Spleen (tissue), 11 donors: Measurements from ENCODE around the gene SLC12A3. TPM values are rescaled to one million over a fixed set of nuclear protein-coding genes. Genes with fewer than 3 reads are reported as not detected.

ENCODE experiments used
- DNase-seq: peaks from one replicate; pipeline ENCODE4 v3.0.0-alpha.2; 2020
- H3K27ac ChIP-seq, 8 donors: fragments of 200-600 bp; sonication (generic) in 7 of 8; 1 replicate in 4 of 8; 2 replicates in 4 of 8; pipeline versions ENCODE4 v1.5.0 to v1.8.0; 2016 to 2021; ENCODE audit warnings: inconsistent platforms in 4 of 8, mild to moderate bottlenecking in 4 of 8, moderate library complexity in 1 of 8
- H3K27me3 ChIP-seq, 7 donors: fragments of 200-600 bp; sonication (generic) in 6 of 7; replicated peaks in 1 of 7; 1 replicate in 4 of 7; 2 replicates in 3 of 7; pipeline versions ENCODE4 v1.5.0 to v1.8.0; 2016 to 2021; ENCODE audit warnings: inconsistent platforms in 3 of 7, mild to moderate bottlenecking in 1 of 7
- H3K36me3 ChIP-seq, 6 donors: fragments of 200-600 bp; sonication (generic) in 5 of 6; 1 replicate in 4 of 6; 2 replicates in 2 of 6; pipeline versions ENCODE4 v1.5.0 to v1.8.0; 2016 to 2021; ENCODE audit warnings: inconsistent platforms in 2 of 6
- H3K4me1 ChIP-seq, 6 donors: fragments of 200-600 bp; sonication (generic) in 5 of 6; 1 replicate in 3 of 6; 2 replicates in 3 of 6; pipeline versions ENCODE4 v1.5.0 to v1.8.0; 2016 to 2021; ENCODE audit warnings: inconsistent platforms in 3 of 6
- H3K4me3 ChIP-seq, 8 donors: fragments of 200-600 bp; sonication (generic) in 7 of 8; 1 replicate in 4 of 8; 2 replicates in 4 of 8; pipeline versions ENCODE4 v1.5.0 to v1.8.0; 2016 to 2021; ENCODE audit warnings: inconsistent platforms in 4 of 8, mild to moderate bottlenecking in 4 of 8, moderate library complexity in 2 of 8
- H3K9me3 ChIP-seq, 8 donors: fragments of 200-600 bp; sonication (generic) in 7 of 8; 1 replicate in 4 of 8; 2 replicates in 4 of 8; pipeline versions ENCODE4 v1.5.0 to v1.8.0; 2016 to 2021; ENCODE audit warnings: inconsistent platforms in 4 of 8
- POLR2A ChIP-seq, 3 donors: fragments of 450-650 bp; IDR thresholded peaks; one replicate each; pipeline ENCODE4 v1.5.1; 2017; ENCODE audit warnings: antibody characterized with exemption in 3 of 3, mild to moderate bottlenecking in 1 of 3
- POLR2AphosphoS5 ChIP-seq, 3 donors: sonication (generic); formaldehyde crosslinking; IDR thresholded peaks; one replicate each; pipeline ENCODE4 v1.5.1; 2017; ENCODE audit warnings: antibody characterized with exemption in 3 of 3
- WGBS, 5 donors: extraction: QIAGEN DNeasy Blood & Tissue Kit in 3 of 5; methylation state at CpG; one replicate each; pipeline versions ENCODE4 v1.1.5 to v1.1.7; 2013 to 2018; 5-methylcytosine and 5-hydroxymethylcytosine counted together
- intact Hi-C: fragments of 100-400 bp; cut with DNase I; formaldehyde crosslinking; loops from one replicate; pipeline ENCODE4 v1.15.0; 2023; ENCODE audit warnings: low total_unique reads
- polyA plus RNA-seq, 3 donors: library from polyadenylated mRNA; stranded (reverse); fragments of 200-250 nt; gene quantifications; one replicate each; pipeline ENCODE4 v1.2.1, GENCODE V29; 2013
- total RNA-seq, 7 donors: library from RNA; depleted of rRNA in 3 of 7; stranded (reverse); fragments of >200 nt in 3 of 7; fragmentation: NEBNext Ultra II Directional in 4 of 7; extraction: Animal tissue kit (Norgen Biotek cat#: 25700) in 4 of 7; gene quantifications; one replicate each; pipeline versions ENCODE4 v1.1.0 to v1.2.1, GENCODE V29; 2016 to 2021
- TF ChIP-seq, protein P1 (sequence below), 11 experiments: fragments of 200-600 bp in 7 of 11; fragments of 450-650 bp in 4 of 11; sonication (generic) in 4 of 11; IDR thresholded peaks in 8 of 11; conservative IDR thresholded peaks in 3 of 11; 1 replicate in 7 of 11; 2 replicates in 4 of 11; pipeline versions ENCODE4 v1.4.0 to v1.8.0; 2016 to 2021; ENCODE audit warnings: antibody characterized with exemption in 11 of 11, inconsistent platforms in 4 of 11, mild to moderate bottlenecking in 1 of 11
- donor health status: healthy with polysubstance abuse.
- donor health status: DM: no; HTN: no; CAD: no; lungs with moderate emphysema.
- donor health status: DM: no; HTN: no; CAD: no.
- donor health status: Bipolar disorder and iron deficiency.
- donor health status: healthy.
- donor health status: DM: no; HTN: no; CAD: no.
- donor health status: DM: yes; HTN: yes; CAD: no.

SLC12A3 gene
- total and polyA plus RNA-seq, 10 donors = 0.42 to 2.6 (median 1.1) TPM

DNA sequence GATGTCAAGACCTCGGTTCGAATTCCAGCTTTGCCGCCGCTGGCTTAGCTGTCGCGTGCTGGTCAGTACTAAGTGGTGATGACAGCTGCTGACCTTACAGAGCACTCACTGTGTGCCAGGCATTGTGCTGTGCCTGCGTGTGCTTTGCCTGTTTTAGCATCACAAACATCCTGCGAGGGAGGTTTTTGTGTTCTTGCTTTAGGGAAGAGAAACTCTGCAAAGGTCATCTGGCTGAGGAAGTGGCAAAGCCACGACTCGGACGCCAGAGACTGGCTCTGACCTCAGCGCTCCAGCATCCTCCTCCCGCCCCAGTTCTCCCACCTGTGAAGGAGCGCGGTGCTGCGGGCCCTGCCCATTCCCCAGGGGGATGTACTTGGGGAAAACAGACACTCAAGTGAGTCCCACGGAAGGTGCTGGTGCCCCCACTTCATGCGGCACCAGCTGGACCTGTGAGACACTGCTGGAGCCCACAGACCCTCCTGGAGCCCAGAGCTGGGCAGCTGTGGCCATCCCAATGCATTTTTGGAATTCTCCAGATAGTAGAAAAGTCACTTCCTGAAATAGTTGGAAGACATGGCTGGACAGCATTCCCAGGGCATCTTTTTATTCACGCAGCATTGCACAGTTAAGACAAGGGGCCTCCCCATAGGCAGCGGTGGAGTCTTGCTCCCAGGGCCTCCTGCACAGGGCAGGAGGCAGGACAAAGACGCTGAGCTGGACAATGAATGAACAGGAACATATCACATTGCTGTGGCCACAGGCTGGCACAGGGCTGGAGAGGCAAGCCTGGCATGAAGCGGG is 47.0 kb downstream of the SLC12A3 start:
- DNase-seq = peak; percentile 89
- H3K27ac ChIP-seq = peak overlapping the region; percentile 35 to 92 (median 76)

DNA sequence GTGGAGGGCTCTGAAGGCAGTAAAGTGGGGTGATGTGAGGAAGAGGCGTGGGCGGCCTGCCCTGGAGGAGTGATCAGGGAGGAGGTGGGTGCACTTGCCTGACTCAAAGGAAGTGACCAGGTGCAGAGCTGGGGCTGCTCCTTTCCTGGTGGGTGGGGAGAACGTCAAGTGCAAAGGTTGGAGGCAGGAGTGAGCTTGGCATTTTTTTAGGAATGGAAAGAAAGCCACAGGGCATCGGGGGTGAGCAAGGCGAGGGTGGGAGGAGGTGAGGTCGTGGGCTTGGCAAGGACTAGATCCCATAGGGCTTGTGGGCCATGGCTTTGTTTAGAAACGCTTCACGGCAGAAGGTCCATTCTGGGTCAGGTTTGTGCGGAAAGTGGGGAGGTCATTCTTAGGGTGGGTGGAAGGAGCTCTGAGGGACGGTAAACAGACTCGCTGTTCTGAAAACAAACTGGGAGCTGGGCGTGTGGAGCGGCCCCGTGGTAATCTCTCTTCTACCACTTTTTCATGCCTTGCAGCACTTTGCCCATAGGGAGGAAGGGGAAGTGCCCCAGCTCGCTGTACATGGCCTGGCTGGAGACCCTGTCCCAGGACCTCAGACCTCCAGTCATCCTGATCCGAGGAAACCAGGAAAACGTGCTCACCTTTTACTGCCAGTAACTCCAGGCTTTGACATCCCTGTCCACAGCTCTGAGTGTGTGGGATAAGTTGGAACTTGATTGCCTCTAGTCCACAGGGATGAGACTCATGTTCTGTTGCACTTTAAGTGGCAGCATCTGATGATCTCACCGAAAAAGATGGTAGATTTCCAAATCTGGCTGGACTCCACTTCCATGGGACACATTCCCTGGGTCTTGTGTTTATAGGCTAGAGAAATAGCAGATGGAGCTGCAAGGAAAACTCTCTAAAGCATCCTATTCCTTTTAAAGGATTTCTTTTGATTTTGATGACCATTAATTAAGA is 48.0 kb downstream of the SLC12A3 start:
- DNase-seq = no peak
- peak overlapping the region in 7 of 8 donors; percentile 35 to 92 (median 77) for H3K27ac ChIP-seq
- H3K27me3 ChIP-seq = no peaks in the 10 kb centered on the region
- intact Hi-C loops = no loop called here
- WGBS, 5 donors = 63 to 81% (median 73%) methylated on average over 18 of the region's 18 CpGs
- TF ChIP-seq POLR2AphosphoS5 (IDR thresholded peaks at IDR 0.05) (peak in 1 of 3 donors; percentile 39), POLR2A (IDR thresholded peaks at IDR 0.05) (no peak)
- no peaks in the 10 kb centered on the region for H3K36me3 ChIP-seq
- peak overlapping the region in 1 of 8 donors; percentile 40 for H3K4me3 ChIP-seq
- peaks cover 22 to 70% (median 60%) of the 10 kb centered on the region in 6 donors for H3K4me1 ChIP-seq
- H3K9me3 ChIP-seq = no peaks in the 10 kb centered on the region

More for the DNA sequence above, 47.0 kb downstream of the SLC12A3 start:
- Histone ChIP-seq H3K4me3 (peak overlapping the region in 1 of 8 donors; percentile 40), H3K27me3 (no peaks in the 10 kb centered on the region), H3K4me1 (peaks cover 22 to 60% (median 50%) of the 10 kb centered on the region in 6 donors), H3K9me3 (no peaks in the 10 kb centered on the region), H3K36me3 (no peaks in the 10 kb centered on the region)
- 45 to 61% (median 51%) methylated on average over 17 to 22 of the region's 22 CpGs for WGBS, 5 donors
- intact Hi-C loops = no loop called here
- TF ChIP-seq POLR2AphosphoS5 (IDR thresholded peaks at IDR 0.05) (peak; percentile 75 to 88 (median 84)), POLR2A (IDR thresholded peaks at IDR 0.05) (no peak)
- TF ChIP-seq, protein P1, sequence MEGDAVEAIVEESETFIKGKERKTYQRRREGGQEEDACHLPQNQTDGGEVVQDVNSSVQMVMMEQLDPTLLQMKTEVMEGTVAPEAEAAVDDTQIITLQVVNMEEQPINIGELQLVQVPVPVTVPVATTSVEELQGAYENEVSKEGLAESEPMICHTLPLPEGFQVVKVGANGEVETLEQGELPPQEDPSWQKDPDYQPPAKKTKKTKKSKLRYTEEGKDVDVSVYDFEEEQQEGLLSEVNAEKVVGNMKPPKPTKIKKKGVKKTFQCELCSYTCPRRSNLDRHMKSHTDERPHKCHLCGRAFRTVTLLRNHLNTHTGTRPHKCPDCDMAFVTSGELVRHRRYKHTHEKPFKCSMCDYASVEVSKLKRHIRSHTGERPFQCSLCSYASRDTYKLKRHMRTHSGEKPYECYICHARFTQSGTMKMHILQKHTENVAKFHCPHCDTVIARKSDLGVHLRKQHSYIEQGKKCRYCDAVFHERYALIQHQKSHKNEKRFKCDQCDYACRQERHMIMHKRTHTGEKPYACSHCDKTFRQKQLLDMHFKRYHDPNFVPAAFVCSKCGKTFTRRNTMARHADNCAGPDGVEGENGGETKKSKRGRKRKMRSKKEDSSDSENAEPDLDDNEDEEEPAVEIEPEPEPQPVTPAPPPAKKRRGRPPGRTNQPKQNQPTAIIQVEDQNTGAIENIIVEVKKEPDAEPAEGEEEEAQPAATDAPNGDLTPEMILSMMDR (IDR thresholded peaks at IDR 0.05 in 8 of 11, conservative IDR thresholded peaks at IDR 0.05 in 3 of 11) = no peak

DNA sequence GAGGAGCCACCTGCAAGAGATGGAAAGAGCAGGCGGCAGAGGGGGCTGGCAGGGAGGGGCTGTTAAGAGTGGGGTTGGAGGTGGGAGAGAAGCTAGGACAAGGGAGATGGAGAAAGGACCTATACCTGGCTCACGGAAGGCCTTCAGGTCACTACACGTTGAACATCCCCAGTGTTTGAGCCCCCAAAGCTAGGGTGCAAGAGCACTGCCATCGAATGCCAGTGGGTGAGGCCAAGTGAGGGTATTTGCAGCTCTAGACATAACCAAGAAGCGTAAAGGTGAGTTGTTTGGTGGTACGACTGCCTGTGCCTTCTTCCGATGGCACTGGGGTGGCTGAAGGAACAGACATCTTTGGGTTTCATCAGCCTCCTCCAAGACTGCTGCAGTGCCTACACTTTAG is 49.9 kb downstream of the SLC12A3 start:
- Histone ChIP-seq H3K36me3 (no peaks in the 10 kb centered on the region), H3K4me1 (peaks cover 22 to 84% (median 60%) of the 10 kb centered on the region in 6 donors), H3K9me3 (no peaks in the 10 kb centered on the region), H3K4me3 (no peak overlapping the region), H3K27me3 (no peaks in the 10 kb centered on the region), H3K27ac (peak overlapping the region in 6 of 8 donors; percentile 3 to 92 (median 54))
- 81 to 94% (median 84%) methylated on average over 7 of the region's 7 CpGs for WGBS, 5 donors
- no peak for DNase-seq
- intact Hi-C loops = no loop called here
- TF ChIP-seq POLR2A (IDR thresholded peaks at IDR 0.05) = no peak
- TF ChIP-seq POLR2AphosphoS5 (IDR thresholded peaks at IDR 0.05) = no peak
- TF ChIP-seq, protein P1 (IDR thresholded peaks at IDR 0.05 in 8 of 11, conservative IDR thresholded peaks at IDR 0.05 in 3 of 11) = no peak

DNA sequence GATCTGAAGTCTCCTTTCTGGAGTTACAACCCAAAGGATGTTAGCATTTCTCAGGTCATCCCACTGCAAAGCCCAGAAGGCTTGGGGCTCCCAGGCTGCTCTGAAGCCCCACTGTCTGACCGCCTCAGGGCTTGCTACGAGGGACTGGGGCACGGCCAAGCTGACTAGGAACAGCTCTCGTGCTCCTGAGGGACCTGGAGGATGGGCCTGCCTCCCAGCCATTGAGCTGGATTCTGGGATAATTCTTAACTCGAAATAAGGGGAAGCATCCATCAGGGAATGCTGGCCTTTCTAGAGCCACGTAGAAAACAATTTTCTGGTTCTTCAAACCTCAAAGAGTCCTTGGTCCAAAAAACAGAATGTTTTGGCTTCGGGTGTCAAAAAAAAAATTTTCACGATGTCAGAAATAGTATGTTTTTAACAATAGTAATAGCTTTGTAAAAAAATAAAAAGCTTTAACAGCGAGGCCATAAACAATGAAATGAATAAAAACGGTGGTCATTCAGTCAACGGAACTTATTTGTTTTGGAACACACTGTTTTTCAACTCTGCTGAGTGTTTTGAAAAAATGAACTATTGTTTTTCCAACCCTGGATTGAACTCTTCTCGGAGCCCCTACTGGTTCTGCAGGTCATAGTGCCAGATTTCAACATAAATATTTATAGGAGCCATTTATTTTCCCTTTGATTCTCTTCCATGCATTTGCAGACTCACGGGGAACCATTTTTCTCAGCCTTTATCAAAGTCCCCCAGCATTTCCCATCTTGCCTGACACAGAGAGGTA is 50.5 kb downstream of the SLC12A3 start:
- Histone ChIP-seq H3K4me3 (no peak overlapping the region), H3K27ac (peak overlapping the region in 7 of 8 donors; percentile 3 to 93 (median 86)), H3K9me3 (no peaks in the 10 kb centered on the region), H3K27me3 (no peaks in the 10 kb centered on the region), H3K4me1 (peaks cover 22 to 84% (median 54%) of the 10 kb centered on the region in 6 donors), H3K36me3 (no peaks in the 10 kb centered on the region)
- 88 to 95% (median 90%) methylated on average over 13 of the region's 13 CpGs for WGBS, 5 donors
- no peak for DNase-seq
- intact Hi-C loops = no loop called here
- TF ChIP-seq POLR2A (IDR thresholded peaks at IDR 0.05) (no peak), POLR2AphosphoS5 (IDR thresholded peaks at IDR 0.05) (no peak)
- TF ChIP-seq, protein P1 (IDR thresholded peaks at IDR 0.05 in 8 of 11, conservative IDR thresholded peaks at IDR 0.05 in 3 of 11) = no peak
